ENCODE data around the gene NHSL1. TPM values are rescaled to one million over a fixed set of nuclear protein-coding genes. Genes with fewer than 3 reads are reported as not detected.

Gene NHSL1
- total and polyA plus RNA-seq, 7 donors: 0.08 to 2.3 (median 1.2) TPM

DNA sequence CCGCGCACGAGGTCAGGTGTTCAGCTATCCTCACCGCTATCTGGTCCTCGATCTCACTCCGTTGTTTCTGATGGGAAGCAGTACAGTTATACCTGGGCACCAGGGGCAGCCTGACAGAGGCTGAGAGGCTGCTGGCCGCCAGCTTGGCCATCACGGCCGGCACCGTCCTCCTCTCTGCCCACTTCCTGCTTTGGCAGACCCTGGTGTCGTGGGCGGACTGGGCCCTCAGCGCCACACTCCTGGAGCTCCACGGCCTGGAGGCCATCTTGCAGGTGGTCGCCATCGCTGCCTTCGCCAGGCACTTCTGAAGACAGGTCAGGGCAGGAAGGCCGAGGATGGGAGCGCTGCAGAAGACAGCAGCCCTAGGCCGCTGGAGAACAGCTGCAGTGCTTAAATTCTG, 35.2 kb downstream of the NHSL1 start:
- ATAC-seq (no peak), DNase-seq (no peak)
- Histone ChIP-seq H3K36me3 (ENCODE audit: insufficient read depth in 1 of 2, low read depth in 1 of 2) (peaks cover 0 to 2% of the 10 kb centered on the region in 2 donors), H3K4me3 (no peak overlapping the region), H3K27ac (no peak overlapping the region), H3K9me3 (no peaks in the 10 kb centered on the region), H3K4me1 (no peaks in the 10 kb centered on the region), H3K27me3 (ENCODE audit: insufficient read depth in 3 of 3, low read length in 2 of 3) (no peaks in the 10 kb centered on the region)
- intact Hi-C loops (cut with DNase I): no loop called here
- TF ChIP-seq, protein P1, sequence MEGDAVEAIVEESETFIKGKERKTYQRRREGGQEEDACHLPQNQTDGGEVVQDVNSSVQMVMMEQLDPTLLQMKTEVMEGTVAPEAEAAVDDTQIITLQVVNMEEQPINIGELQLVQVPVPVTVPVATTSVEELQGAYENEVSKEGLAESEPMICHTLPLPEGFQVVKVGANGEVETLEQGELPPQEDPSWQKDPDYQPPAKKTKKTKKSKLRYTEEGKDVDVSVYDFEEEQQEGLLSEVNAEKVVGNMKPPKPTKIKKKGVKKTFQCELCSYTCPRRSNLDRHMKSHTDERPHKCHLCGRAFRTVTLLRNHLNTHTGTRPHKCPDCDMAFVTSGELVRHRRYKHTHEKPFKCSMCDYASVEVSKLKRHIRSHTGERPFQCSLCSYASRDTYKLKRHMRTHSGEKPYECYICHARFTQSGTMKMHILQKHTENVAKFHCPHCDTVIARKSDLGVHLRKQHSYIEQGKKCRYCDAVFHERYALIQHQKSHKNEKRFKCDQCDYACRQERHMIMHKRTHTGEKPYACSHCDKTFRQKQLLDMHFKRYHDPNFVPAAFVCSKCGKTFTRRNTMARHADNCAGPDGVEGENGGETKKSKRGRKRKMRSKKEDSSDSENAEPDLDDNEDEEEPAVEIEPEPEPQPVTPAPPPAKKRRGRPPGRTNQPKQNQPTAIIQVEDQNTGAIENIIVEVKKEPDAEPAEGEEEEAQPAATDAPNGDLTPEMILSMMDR (IDR thresholded peaks at IDR 0.05): no peak
- WGBS, 3 donors: 95 to 98% (median 97%) methylated on average over 20 of the region's 20 CpGs

DNA sequence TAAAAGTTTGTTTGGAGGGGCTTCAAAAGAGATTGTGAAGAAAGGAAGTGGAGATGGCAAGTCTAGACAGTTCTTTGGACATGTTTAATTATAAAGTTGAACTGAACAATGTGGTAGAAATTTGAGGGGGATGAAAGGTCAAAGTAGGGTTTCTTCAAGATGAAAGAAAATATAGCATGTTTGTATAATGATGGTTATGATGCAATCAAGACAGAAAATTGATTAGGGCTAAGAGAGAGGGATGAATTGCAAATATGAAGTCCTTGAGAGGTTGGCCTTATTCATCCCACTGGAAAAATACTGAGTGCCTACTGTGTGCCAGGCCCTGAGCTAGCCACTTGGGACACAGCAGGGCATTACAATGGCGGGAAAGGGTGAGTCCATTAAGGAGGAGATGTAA, 37.6 kb downstream of the NHSL1 start:
- no peak overlapping the region for H3K27ac ChIP-seq
- intact Hi-C loops (cut with DNase I): no loop called here
- H3K27me3 ChIP-seq (ENCODE audit: insufficient read depth in 3 of 3, low read length in 2 of 3): no peaks in the 10 kb centered on the region
- no peaks in the 10 kb centered on the region for H3K4me1 ChIP-seq
- 93 to 100% (median 93%) methylated on average over 1 of the region's 1 CpG for WGBS, 3 donors
- no peak overlapping the region for H3K4me3 ChIP-seq
- TF ChIP-seq, protein P1 (IDR thresholded peaks at IDR 0.05): no peak
- no peak for ATAC-seq
- H3K9me3 ChIP-seq: no peaks in the 10 kb centered on the region
- DNase-seq: no peak
- no peaks in the 10 kb centered on the region for H3K36me3 ChIP-seq (ENCODE audit: insufficient read depth in 1 of 2, low read depth in 1 of 2)

DNA sequence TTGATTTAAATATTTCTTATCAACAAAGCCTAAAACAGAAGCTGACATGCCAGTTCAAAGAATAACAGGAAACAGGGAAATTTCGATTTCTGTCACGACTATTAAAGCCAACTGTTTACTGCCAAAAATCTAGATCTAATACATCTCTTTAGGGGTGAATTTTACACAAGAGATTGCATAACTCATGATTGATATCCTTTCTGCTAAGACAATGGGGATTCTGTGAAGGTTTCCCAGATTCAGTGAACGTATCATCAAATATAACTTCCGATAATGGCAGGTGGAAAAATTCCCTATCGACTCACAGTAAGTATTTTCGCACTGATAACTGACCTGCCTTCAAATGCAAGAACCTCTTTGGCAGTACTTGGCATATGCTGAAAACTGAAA, 42.9 kb downstream of the NHSL1 start:
- H3K4me1 ChIP-seq: no peaks in the 10 kb centered on the region
- H3K27ac ChIP-seq: no peak overlapping the region
- no peak for ATAC-seq
- H3K27me3 ChIP-seq (ENCODE audit: insufficient read depth in 3 of 3, low read length in 2 of 3): no peaks in the 10 kb centered on the region
- intact Hi-C loops (cut with DNase I): no loop called here
- no peaks in the 10 kb centered on the region for H3K36me3 ChIP-seq (ENCODE audit: insufficient read depth in 1 of 2, low read depth in 1 of 2)
- H3K4me3 ChIP-seq: no peak overlapping the region
- TF ChIP-seq, protein P1 (IDR thresholded peaks at IDR 0.05): no peak
- no peak for DNase-seq
- no peaks in the 10 kb centered on the region for H3K9me3 ChIP-seq
- WGBS, 3 donors: 55 to 72% (median 67%) methylated on average over 6 of the region's 6 CpGs

DNA sequence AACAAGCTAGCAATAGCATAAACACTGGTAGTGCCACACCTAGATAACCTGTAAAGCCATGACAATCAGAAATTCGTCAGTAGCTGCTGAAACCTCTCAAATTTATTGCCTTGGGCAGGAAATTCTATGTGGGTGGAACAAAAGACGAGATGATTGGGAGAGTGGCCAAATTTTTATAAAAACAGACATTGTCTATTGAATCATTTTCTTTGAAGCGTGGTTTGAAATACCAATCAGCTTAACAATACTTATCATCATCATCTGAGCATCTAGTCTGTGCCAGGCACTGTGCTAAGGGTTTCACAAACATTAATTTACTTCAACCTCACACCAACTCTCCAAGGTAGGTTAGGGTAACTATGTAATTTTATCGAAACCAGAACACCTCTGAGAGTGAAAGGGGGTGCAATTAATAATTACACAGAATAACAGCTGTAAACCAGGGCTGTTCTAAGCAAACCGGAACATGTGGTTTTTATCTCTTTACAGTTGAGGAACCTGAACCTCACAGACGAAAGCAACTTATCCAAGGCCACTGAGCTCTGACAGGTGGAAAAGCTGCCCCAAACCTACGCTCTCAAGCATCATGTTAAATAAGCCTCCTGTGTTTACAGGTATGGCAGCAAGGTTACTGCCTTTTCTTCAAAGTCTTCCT, 43.4 kb downstream of the NHSL1 start:
- H3K36me3 ChIP-seq (ENCODE audit: insufficient read depth in 1 of 2, low read depth in 1 of 2): no peaks in the 10 kb centered on the region
- H3K27ac ChIP-seq: no peak overlapping the region
- ATAC-seq (no peak), DNase-seq (no peak)
- no peaks in the 10 kb centered on the region for H3K27me3 ChIP-seq (ENCODE audit: insufficient read depth in 3 of 3, low read length in 2 of 3)
- intact Hi-C loops (cut with DNase I): no loop called here
- no peak overlapping the region for H3K4me3 ChIP-seq
- no peaks in the 10 kb centered on the region for H3K9me3 ChIP-seq
- no peaks in the 10 kb centered on the region for H3K4me1 ChIP-seq
- WGBS, 3 donors: 51 to 64% (median 53%) methylated on average over 7 of the region's 7 CpGs
- TF ChIP-seq, protein P1 (IDR thresholded peaks at IDR 0.05): no peak

Measured in psoas muscle (tissue), 8 donors.